Measurements from ENCODE around the gene TTLL10. TPM values are rescaled to one million over a fixed set of nuclear protein-coding genes. Genes with fewer than 3 reads are reported as not detected.
A peak's percentile ranks its signal among the peaks of the same experiment; 100 is the strongest.

TTLL10 gene
- total RNA-seq, 1 donor = not detected

DNA sequence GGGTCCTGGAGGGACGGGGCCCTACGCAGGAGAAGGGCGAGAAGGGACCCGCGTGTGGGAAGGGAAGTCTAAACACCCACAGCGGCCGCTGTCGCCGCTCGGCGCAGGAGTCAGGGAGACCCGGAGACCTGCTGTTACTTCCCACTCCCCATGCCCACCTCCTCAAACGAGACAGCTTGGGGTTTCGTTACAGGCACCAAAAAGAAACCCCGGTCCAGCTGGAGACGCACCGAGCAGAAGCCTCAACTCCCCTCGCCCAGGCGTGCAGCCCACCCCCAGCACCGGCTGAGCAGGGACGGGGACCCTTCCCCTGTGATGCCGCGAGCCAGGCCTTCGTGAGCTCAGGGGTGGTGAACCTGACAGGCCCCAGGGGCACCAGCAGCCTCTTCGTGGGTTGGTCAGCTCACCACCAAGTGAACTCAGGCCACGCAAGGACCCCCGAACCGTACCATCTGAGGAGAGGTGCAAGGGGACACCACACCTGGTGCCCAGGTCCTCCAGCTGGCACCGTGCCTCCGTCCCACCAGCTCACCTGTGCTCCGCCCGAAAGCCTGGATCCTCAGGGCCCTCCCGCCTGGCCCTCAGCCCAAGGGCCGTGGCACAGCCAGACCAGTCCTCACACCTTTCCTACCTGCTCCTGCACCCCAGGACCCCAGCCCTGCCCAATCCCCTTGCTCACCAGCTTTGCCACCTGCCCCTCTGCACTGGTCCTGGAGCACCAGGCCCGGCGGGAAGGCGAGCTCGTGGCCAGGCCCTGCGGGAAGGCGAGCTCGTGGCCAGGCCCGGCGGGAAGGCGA is 53.1 kb downstream of the TTLL10 start:
- no peak for DNase-seq (ENCODE audit: low read depth)
- no peak overlapping the region for H3K4me3 ChIP-seq (ENCODE audit: low read depth, low read length)
- TF ChIP-seq, protein P1, sequence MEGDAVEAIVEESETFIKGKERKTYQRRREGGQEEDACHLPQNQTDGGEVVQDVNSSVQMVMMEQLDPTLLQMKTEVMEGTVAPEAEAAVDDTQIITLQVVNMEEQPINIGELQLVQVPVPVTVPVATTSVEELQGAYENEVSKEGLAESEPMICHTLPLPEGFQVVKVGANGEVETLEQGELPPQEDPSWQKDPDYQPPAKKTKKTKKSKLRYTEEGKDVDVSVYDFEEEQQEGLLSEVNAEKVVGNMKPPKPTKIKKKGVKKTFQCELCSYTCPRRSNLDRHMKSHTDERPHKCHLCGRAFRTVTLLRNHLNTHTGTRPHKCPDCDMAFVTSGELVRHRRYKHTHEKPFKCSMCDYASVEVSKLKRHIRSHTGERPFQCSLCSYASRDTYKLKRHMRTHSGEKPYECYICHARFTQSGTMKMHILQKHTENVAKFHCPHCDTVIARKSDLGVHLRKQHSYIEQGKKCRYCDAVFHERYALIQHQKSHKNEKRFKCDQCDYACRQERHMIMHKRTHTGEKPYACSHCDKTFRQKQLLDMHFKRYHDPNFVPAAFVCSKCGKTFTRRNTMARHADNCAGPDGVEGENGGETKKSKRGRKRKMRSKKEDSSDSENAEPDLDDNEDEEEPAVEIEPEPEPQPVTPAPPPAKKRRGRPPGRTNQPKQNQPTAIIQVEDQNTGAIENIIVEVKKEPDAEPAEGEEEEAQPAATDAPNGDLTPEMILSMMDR (IDR thresholded peaks at IDR 0.05; ENCODE audit: insufficient read depth, low read depth, low read length) = no peak

DNA sequence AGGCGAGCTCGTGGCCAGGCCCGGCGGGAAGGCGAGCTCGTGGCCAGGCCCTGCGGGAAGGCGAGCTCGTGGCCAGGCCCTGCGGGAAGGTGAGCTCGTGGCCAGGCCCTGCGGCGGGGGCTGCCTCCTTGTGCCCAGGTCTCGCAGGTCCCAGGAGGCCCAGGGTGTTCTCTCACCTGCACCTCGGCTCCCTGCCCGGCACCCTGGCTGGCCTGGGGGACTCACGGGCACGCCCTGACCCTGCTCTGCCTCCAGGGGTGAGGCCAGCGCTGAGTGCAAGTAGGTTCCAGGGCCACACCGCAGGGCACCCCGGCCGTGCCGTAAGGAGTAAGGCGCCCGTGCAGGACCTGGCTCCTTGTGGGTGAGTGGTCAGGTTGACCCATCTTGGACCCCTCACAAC is 53.7 kb downstream of the TTLL10 start:
- TF ChIP-seq, protein P1 (IDR thresholded peaks at IDR 0.05; ENCODE audit: insufficient read depth, low read depth, low read length) = no peak
- no peak for DNase-seq (ENCODE audit: low read depth)
- H3K4me3 ChIP-seq (ENCODE audit: low read depth, low read length) = no peak overlapping the region

DNA sequence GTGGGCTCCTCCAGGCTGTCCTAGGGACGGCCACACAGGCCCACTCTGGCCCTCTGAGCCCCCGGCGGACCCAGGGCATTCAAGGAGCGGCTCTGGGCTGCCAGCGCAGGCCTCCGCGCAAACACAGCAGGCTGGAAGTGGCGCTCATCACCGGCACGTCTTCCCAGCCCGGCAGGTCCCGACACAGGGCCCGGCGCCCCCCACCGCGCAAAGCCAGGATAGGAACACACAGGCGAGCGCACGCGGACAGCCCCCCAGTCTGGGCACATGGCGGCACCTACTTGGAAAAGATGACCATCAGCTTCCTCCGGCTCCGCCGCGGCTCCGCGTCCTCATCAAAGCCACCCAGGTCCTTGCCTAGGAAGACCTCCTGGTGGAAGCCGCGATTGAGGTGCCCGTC is 54.5 kb downstream of the TTLL10 start:
- TF ChIP-seq, protein P1 (IDR thresholded peaks at IDR 0.05; ENCODE audit: insufficient read depth, low read depth, low read length) = no peak
- H3K4me3 ChIP-seq (ENCODE audit: low read depth, low read length) = no peak overlapping the region
- no peak for DNase-seq (ENCODE audit: low read depth)

DNA sequence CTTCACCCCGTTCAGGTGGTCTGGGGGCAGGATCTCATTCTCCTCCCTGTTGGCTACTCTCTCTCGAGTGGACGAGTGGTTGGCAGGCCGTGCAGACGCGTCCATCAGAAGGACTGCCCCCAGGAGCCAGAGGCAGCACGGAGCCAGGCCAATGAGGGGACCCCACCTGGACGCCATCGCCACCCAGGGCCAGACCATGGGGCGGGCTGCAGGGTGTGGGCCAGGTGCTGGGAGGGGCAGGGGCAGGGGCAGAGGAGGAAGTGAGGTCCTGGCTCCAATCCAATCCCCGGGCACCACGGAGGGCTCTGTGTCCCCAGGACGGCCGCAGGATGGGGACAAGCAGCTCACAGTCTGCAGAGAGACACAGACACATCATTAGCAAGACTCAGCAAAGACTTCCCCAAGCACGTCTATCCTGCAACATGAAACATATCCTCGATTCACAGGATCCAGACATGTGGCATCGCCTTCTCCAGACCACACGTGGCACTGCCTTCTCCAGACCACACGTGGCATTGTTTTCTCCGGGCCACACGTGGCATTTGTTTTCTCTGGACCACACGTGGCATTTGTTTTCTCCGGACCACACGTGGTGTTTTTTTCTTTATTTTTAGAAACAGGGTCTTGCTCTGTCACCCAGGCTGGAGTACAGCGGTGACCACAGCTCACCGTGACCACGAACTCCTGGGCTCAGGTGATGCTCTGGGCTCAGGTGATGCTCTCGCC is 55.1 kb downstream of the TTLL10 start:
- no peak for DNase-seq (ENCODE audit: low read depth)
- no peak overlapping the region for H3K4me3 ChIP-seq (ENCODE audit: low read depth, low read length)
- TF ChIP-seq, protein P1 (IDR thresholded peaks at IDR 0.05; ENCODE audit: insufficient read depth, low read depth, low read length) = no peak

DNA sequence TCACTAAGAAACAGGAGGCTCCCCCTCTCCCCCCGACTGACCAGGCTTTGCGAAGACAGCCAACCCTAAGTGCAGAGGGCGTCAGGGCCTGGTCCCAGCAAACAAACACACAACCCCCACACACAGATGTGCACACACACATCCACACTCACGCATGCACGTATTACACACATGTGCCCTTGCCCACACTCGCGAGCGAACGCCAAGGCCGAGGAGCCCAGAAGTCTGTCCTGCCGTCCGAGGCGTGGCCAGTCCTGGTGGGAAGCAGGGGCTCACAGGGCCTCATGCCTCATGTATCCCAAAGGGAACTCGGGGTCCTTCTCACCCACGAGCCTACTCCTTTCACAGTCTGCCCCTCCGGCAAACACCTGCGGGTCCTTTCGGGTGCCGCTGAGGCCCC is 56.1 kb downstream of the TTLL10 start:
- no peak for DNase-seq (ENCODE audit: low read depth)
- no peak overlapping the region for H3K4me3 ChIP-seq (ENCODE audit: low read depth, low read length)
- TF ChIP-seq, protein P1 (IDR thresholded peaks at IDR 0.05; ENCODE audit: insufficient read depth, low read depth, low read length) = no peak

DNA sequence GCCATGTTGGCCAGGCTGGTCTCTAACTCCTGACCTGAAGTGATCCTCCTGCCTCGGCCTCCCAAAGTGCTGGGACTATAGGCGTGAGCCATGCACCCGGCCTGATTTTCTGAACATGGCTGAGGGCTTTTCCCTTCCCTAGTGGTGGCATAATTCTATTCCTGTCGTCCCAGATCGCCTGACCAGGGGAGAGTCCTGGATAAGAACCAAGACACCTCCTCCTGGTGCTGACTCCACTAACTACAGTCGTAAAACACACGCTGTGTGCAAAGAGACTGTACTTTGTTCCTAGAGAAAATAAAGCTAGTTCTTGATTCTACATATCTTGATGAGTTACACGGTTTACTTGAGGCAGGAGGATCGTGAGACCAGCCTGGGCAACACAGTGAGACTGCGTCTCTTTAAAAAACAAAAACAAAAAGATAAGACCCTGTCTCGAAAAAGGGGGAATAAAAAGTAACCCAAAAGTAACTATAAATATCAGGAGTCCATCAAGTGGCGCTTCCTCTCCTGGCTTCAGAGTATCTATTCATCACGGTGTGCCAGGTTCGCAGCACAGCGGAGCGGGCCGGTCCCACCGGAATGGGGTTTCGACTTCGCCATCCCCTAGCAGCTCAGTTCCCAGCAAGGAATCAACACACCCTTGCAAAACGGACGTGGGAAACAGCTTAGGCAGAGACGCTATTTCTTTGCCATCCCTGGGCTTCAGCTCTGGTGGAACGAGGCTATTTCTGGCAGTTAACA is 57.1 kb downstream of the TTLL10 start:
- TF ChIP-seq, protein P1 (IDR thresholded peaks at IDR 0.05; ENCODE audit: insufficient read depth, low read depth, low read length) = peak; percentile 42
- DNase-seq (ENCODE audit: low read depth) = peak; percentile 78

More for the DNA sequence above, 57.1 kb downstream of the TTLL10 start:
- H3K4me3 ChIP-seq (ENCODE audit: low read depth, low read length) = peak overlapping the region; percentile 88

Measured in fibroblast of villous mesenchyme (primary cell).